Naive thymus-derived CD4-positive, alpha-beta T cell (primary cell): ENCODE data around the gene KCMF1. TPM values are rescaled to one million over a fixed set of nuclear protein-coding genes. Genes with fewer than 3 reads are reported as not detected.

Source experiments
- ATAC-seq: fragments of 150-1000 bp; cut with Tn5 transposase; 2 replicates; pipeline ENCODE4 v1.10.0; 2021; ENCODE audit warnings: mild to moderate bottlenecking, moderate library complexity
- CTCF ChIA-PET: fragments of 350-600 bp; sonication (Branson Sonifier 250); formaldehyde crosslinking; loops from one replicate; lab custom pipeline; 2021; ENCODE audit warnings: antibody characterized with exemption; lab: Charles Lee
- POLR2A ChIA-PET: fragments of 350-600 bp; sonication (Branson Sonifier 250); formaldehyde crosslinking; loops from one replicate; lab custom pipeline; 2021; ENCODE audit warnings: antibody characterized with exemption, inconsistent platforms; lab: Charles Lee
- DNase-seq, 9 donors: peaks; one replicate each; pipeline versions ENCODE4 v3.0.0 to v3.0.0-alpha.2; 2020 to 2022; ENCODE audit warnings: mixed read lengths in 1 of 9
- H3K27ac ChIP-seq: one replicate; pipeline ENCODE4 v1.7.0; 2013; ENCODE audit warnings: mild to moderate bottlenecking, low read depth, low read length, moderate library complexity
- H3K27me3 ChIP-seq, 2 donors: one replicate each; pipeline ENCODE4 v1.7.0; 2013; ENCODE audit warnings: low read length in 2 of 2, mild to moderate bottlenecking in 2 of 2, moderate library complexity in 2 of 2; ENCODE audit not compliant: control insufficient read depth in 2 of 2, insufficient read depth in 2 of 2
- H3K36me3 ChIP-seq, 3 experiments: 1 replicate in 2 of 3; 2 replicates in 1 of 3; pipeline ENCODE4 v1.7.0; 2013; ENCODE audit warnings: low read length in 3 of 3, mild to moderate bottlenecking in 3 of 3, moderate library complexity in 1 of 3; ENCODE audit not compliant: insufficient read depth in 3 of 3, control insufficient read depth in 2 of 3
- H3K4me1 ChIP-seq, 2 donors: one replicate each; pipeline ENCODE4 v1.7.0; 2013; ENCODE audit warnings: low read length in 2 of 2, mild to moderate bottlenecking in 2 of 2, moderate library complexity in 1 of 2; ENCODE audit not compliant: control insufficient read depth in 2 of 2, insufficient read depth in 2 of 2
- H3K4me3 ChIP-seq: 2 replicates; pipeline ENCODE4 v1.7.0; 2013; ENCODE audit warnings: mild to moderate bottlenecking, low read length
- H3K9me3 ChIP-seq, 3 experiments: 1 replicate in 2 of 3; 2 replicates in 1 of 3; pipeline ENCODE4 v1.7.0; 2013; ENCODE audit warnings: low read length in 3 of 3; ENCODE audit not compliant: control insufficient read depth in 2 of 3
- H3K27ac Mint-ChIP-seq, 9 donors: one replicate each; pipeline ENCODE4 v1.8.0; 2020 to 2022; ENCODE audit warnings: mixed read lengths in 9 of 9, mild to moderate bottlenecking in 8 of 9, moderate library complexity in 5 of 9, inconsistent platforms in 2 of 9
- H3K27me3 Mint-ChIP-seq, 5 donors: one replicate each; pipeline ENCODE4 v1.8.0; 2021 to 2022; ENCODE audit warnings: mixed read lengths in 5 of 5, mild to moderate bottlenecking in 1 of 5
- H3K36me3 Mint-ChIP-seq, 5 donors: one replicate each; pipeline ENCODE4 v1.8.0; 2020 to 2022; ENCODE audit warnings: mixed read lengths in 5 of 5, mild to moderate bottlenecking in 3 of 5, inconsistent platforms in 1 of 5
- H3K4me1 Mint-ChIP-seq, 7 donors: one replicate each; pipeline ENCODE4 v1.8.0; 2020 to 2022; ENCODE audit warnings: mixed read lengths in 7 of 7, mild to moderate bottlenecking in 3 of 7, inconsistent platforms in 1 of 7
- H3K4me3 Mint-ChIP-seq, 10 donors: one replicate each; pipeline ENCODE4 v1.8.0; 2020 to 2022; ENCODE audit warnings: mild to moderate bottlenecking in 10 of 10, mixed read lengths in 10 of 10, moderate library complexity in 6 of 10, inconsistent platforms in 2 of 10
- H3K9me3 Mint-ChIP-seq, 11 donors: one replicate each; pipeline ENCODE4 v1.8.0; 2020 to 2022; ENCODE audit warnings: mixed read lengths in 11 of 11, mild to moderate bottlenecking in 4 of 11, inconsistent platforms in 1 of 11, moderate library complexity in 1 of 11
- intact Hi-C, 2 donors: fragments of 100-400 bp; cut with micrococcal nuclease; formaldehyde crosslinking; loops; one replicate each; pipeline ENCODE4 v1.15.1; 2023
- polyA plus RNA-seq, 2 donors: library from polyadenylated mRNA; unstranded; fragments of 300-500 nt; fragmentation: Illumina TruSeq; gene quantifications; one replicate each; pipeline ENCODE4 v1.2.3, GENCODE V29; 2021
- total RNA-seq, 6 experiments: library from RNA in 5 of 6; stranded (reverse) in 5 of 6; gene quantifications; 1 replicate in 5 of 6; 2 replicates in 1 of 6; pipeline ENCODE4 v1.2.3 and lab custom pipeline; 2021 to 2026

KCMF1 gene
- total and polyA plus RNA-seq, 7 experiments from 2014 or later, result 15.6 to 81.3 (median 60.6) TPM

DNA sequence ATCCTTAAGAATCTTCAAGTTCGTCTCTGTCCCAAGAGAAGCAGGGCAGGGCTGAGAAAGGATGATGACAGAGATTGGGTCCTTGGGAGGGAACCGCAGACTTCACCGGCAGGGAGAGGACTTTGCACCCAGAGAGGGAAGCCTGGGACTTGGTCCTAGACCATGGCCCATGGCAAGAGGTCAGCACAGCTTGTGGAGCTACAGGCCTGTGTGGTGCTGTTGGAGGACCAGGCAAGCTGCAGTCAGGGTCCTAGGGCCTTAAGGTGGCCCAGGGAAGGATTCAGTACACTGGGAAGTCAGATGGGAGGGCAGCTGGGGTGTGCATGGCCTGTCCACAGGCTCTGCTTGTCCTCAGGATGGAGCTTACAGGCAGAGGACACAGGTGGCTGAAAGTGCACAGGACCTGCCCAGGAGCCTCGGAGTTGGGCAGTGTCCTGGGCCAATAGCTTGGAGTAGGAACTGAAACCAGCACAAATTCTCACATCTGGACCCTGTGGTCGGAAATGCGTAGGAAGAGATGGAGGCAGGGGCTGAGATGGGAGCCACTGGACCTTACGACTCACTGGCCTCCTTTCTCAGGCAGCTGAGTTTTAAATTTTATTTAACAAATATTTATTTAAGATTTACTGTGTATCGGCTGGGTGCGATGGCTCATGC, 105.8 kb downstream of the KCMF1 start:
- H3K4me3 Mint-ChIP-seq, result no peak overlapping the region
- ATAC-seq, result no peak
- Histone ChIP-seq H3K4me1 (no peaks in the 10 kb centered on the region), H3K36me3 (no peaks in the 10 kb centered on the region), H3K4me3 (no peak overlapping the region), H3K9me3 (no peaks in the 10 kb centered on the region), H3K27me3 (peaks cover 0 to 4% of the 10 kb centered on the region in 2 donors), H3K27ac (no peak overlapping the region)
- intact Hi-C loops, result no loop called here
- no peaks in the 10 kb centered on the region for H3K4me1 Mint-ChIP-seq
- POLR2A ChIA-PET, result no interaction called here
- H3K27me3 Mint-ChIP-seq, result peaks cover 8 to 33% (median 20%) of the 10 kb centered on the region in 5 donors
- H3K27ac Mint-ChIP-seq, result no peak overlapping the region
- no peaks in the 10 kb centered on the region for H3K36me3 Mint-ChIP-seq
- CTCF ChIA-PET, result no interaction called here
- peaks cover 0 to 9% (median 2%) of the 10 kb centered on the region in 11 donors for H3K9me3 Mint-ChIP-seq
- DNase-seq, result no peak

DNA sequence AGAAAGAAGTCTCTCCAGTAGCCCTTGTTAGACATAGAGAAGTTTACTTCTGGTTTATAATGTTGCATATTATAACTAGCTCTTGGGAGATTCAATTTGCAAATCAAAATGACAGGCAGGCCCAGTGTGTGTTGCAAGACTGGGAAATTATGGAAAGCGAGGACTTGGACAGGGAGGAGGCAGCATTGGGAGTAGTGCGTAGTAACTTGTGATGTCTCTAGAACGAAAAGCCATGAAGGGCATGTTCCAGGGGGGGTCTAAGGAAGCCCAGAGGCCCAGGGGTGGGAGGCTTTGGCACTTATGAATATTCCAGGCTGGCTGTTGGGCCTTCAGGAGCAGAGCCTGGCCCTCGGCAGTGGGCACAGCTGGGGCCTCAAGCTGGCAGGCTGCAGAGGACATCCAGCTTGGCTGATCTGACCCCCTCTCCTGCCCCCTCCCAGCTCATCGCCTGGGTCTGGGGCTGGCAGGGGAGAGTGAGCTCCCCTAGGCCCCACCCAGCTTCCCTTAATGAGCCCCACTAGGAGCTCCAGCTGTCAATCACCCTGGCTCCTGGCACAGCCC, 107.0 kb downstream of the KCMF1 start:
- H3K36me3 ChIP-seq, result no peaks in the 10 kb centered on the region
- ChIA-PET CTCF (no interaction called here), POLR2A (no interaction called here)
- H3K27ac Mint-ChIP-seq, result no peak overlapping the region
- peaks cover 0 to 2% (median 0%) of the 10 kb centered on the region in 5 donors for H3K36me3 Mint-ChIP-seq
- H3K4me3 ChIP-seq, result no peak overlapping the region
- H3K27me3 ChIP-seq, result peaks cover 0 to 4% of the 10 kb centered on the region in 2 donors
- H3K9me3 Mint-ChIP-seq, result peaks cover 0 to 21% (median 10%) of the 10 kb centered on the region in 11 donors
- no peak overlapping the region for H3K27ac ChIP-seq
- no peak overlapping the region for H3K4me3 Mint-ChIP-seq
- ATAC-seq (no peak), DNase-seq (no peak)
- H3K27me3 Mint-ChIP-seq, result peaks cover 11 to 40% (median 26%) of the 10 kb centered on the region in 5 donors
- H3K9me3 ChIP-seq, result peaks cover 0 to 4% (median 0%) of the 10 kb centered on the region in 3 experiments
- intact Hi-C loops, result no loop called here
- H3K4me1 Mint-ChIP-seq, result no peaks in the 10 kb centered on the region
- no peaks in the 10 kb centered on the region for H3K4me1 ChIP-seq

DNA sequence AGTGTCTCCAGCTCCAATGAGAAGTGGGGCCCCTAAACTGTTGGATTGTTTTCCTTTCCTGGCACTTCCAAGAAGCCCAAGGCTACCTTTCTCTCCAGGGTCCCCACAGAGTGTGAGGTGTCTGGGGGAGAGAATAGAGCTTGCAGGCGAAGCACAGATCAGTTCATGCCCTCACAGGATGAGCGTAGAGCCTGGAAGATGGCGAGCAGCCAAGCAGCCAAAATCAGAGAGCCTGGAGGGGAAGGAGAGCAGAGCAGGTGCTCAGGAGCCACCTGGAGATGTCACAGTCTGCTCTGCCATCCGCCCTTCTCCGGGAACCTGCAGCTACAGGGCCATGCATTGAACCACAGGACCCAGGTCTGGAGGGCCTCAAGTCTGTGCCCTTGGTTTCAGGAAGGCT, 107.6 kb downstream of the KCMF1 start:
- H3K27ac ChIP-seq, result no peak overlapping the region
- Mint-ChIP-seq H3K9me3 (peaks cover 0 to 22% (median 14%) of the 10 kb centered on the region in 11 donors), H3K36me3 (peaks cover 0 to 4% (median 0%) of the 10 kb centered on the region in 5 donors), H3K27ac (no peak overlapping the region), H3K4me1 (no peaks in the 10 kb centered on the region), H3K27me3 (peaks cover 13 to 45% (median 29%) of the 10 kb centered on the region in 5 donors), H3K4me3 (no peak overlapping the region)
- DNase-seq (no peak), ATAC-seq (no peak)
- intact Hi-C loops, result no loop called here
- no peak overlapping the region for H3K4me3 ChIP-seq
- H3K36me3 ChIP-seq, result no peaks in the 10 kb centered on the region
- no peaks in the 10 kb centered on the region for H3K4me1 ChIP-seq
- H3K9me3 ChIP-seq, result peaks cover 0 to 4% (median 0%) of the 10 kb centered on the region in 3 experiments
- H3K27me3 ChIP-seq, result peaks cover 0 to 4% of the 10 kb centered on the region in 2 donors
- POLR2A ChIA-PET, result no interaction called here
- CTCF ChIA-PET, result no interaction called here

GRCh38 chr2:85083092-85083491, 112.1 kb downstream of the KCMF1 start:
- Histone ChIP-seq H3K27ac (no peak overlapping the region), H3K4me3 (no peak overlapping the region), H3K36me3 (no peaks in the 10 kb centered on the region), H3K9me3 (peaks cover 0 to 4% (median 0%) of the 10 kb centered on the region in 3 experiments), H3K27me3 (no peaks in the 10 kb centered on the region), H3K4me1 (no peaks in the 10 kb centered on the region)
- Mint-ChIP-seq H3K9me3 (peaks cover 0 to 25% (median 14%) of the 10 kb centered on the region in 11 donors), H3K27me3 (peaks cover 14 to 34% (median 19%) of the 10 kb centered on the region in 5 donors), H3K36me3 (peaks cover 0 to 4% (median 0%) of the 10 kb centered on the region in 5 donors), H3K4me1 (no peaks in the 10 kb centered on the region), H3K27ac (no peak overlapping the region), H3K4me3 (no peak overlapping the region)
- ATAC-seq, result no peak
- ChIA-PET CTCF (no interaction called here), POLR2A (no interaction called here)
- DNase-seq, result no peak
- intact Hi-C loops, result no loop called here

GRCh38 chr2:85085563-85085962, 114.6 kb downstream of the KCMF1 start:
- Histone ChIP-seq H3K4me1 (no peaks in the 10 kb centered on the region), H3K36me3 (no peaks in the 10 kb centered on the region), H3K27ac (no peak overlapping the region), H3K4me3 (no peak overlapping the region), H3K9me3 (peaks cover 0 to 4% (median 0%) of the 10 kb centered on the region in 3 experiments), H3K27me3 (no peaks in the 10 kb centered on the region)
- Mint-ChIP-seq H3K27me3 (peaks cover 15 to 34% (median 19%) of the 10 kb centered on the region in 5 donors), H3K4me1 (no peaks in the 10 kb centered on the region), H3K9me3 (peaks cover 0 to 25% (median 14%) of the 10 kb centered on the region in 11 donors), H3K36me3 (peaks cover 0 to 4% (median 0%) of the 10 kb centered on the region in 5 donors), H3K4me3 (no peak overlapping the region), H3K27ac (no peak overlapping the region)
- intact Hi-C loops, result no loop called here
- no peak for ATAC-seq
- ChIA-PET POLR2A (no interaction called here), CTCF (no interaction called here)
- no peak for DNase-seq

DNA sequence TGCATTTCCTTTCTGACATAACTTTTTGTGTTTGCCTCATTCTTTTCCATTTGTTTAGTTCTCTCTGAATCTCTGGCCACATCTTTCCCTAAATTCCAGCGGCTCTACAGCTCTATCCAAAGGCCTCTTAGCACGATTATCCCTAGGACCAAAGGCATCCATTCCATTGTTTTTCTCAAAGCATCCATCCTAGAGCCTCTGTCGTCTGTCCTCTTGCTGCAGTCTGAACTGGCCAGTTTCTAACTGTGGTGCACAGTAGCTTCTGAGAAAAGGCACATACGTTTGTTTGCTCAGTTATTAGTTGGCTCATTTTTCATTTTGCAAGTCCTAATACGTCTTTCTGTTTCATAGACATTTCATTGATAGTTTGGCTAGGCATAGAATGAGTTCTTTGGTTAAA, 116.6 kb downstream of the KCMF1 start:
- Histone ChIP-seq H3K27me3 (no peaks in the 10 kb centered on the region), H3K36me3 (no peaks in the 10 kb centered on the region), H3K4me1 (no peaks in the 10 kb centered on the region), H3K9me3 (peaks cover 0 to 2% (median 0%) of the 10 kb centered on the region in 3 experiments), H3K27ac (no peak overlapping the region), H3K4me3 (no peak overlapping the region)
- Mint-ChIP-seq H3K4me3 (no peak overlapping the region), H3K9me3 (peaks cover 0 to 13% (median 5%) of the 10 kb centered on the region in 11 donors), H3K27me3 (peaks cover 11 to 17% (median 16%) of the 10 kb centered on the region in 5 donors), H3K36me3 (peaks cover 0 to 4% (median 0%) of the 10 kb centered on the region in 5 donors), H3K4me1 (no peaks in the 10 kb centered on the region), H3K27ac (no peak overlapping the region)
- DNase-seq (no peak), ATAC-seq (no peak)
- intact Hi-C loops, result no loop called here
- ChIA-PET CTCF (no interaction called here), POLR2A (no interaction called here)
